Measurements from ENCODE around the gene ANKRD9.
"Not testable (repeated sequence)": the region's sequence is repeated elsewhere in the genome, so short reads cannot be mapped to it uniquely, and the experiment has no call there.

ANKRD9 gene, protein sequence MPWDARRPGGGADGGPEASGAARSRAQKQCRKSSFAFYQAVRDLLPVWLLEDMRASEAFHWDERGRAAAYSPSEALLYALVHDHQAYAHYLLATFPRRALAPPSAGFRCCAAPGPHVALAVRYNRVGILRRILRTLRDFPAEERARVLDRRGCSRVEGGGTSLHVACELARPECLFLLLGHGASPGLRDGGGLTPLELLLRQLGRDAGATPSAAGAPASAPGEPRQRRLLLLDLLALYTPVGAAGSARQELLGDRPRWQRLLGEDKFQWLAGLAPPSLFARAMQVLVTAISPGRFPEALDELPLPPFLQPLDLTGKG

DNA sequence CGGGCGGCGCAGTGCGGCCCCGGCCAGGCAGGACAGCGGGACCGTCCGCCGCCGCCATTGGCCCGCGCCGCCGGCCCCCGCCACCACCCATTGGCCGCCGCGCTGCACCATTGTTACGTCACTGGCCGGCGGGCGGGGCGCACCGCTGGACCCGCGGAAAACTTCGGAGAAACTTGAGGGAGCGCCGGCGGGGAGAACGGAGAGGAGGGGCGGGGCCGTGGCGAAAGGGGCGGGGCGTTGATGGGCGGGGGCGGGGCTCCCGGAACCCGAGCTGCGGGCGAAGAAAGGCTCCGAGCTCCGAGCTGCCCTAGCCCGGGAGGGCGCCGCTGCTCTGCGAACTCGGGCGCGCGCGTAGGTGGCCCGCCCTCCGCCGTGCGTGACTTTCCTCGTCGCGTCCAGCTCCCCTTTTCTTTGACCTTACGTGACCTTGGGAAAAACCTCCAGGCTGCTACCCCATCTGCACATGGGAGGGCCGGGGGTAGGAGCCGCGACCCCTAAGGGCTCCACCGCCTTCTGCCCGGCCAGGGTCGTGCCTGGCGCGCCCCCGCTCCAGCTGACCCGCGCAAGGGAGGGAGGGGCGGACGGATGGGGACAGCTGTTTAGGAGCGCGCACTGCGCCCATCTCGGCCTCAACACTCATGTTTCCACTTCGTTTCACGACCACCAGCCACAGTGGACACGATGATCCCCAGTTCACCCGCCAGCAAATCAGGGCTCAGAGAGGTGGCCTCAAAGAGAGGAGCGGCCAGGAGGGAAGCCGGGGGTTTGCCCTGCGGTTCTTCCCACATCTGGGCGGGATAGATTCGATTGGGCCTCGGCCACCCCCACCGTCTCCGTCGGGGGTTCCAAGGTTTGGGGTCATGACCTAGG lies at the start of gene ANKRD9:
Gene ANKRD9, minus strand, starts transcription at position 31 of the 870 bp plus-strand sequence. CDS start 1,887 bp downstream, outside the sequence.
- DNase-seq: no peak

DNA sequence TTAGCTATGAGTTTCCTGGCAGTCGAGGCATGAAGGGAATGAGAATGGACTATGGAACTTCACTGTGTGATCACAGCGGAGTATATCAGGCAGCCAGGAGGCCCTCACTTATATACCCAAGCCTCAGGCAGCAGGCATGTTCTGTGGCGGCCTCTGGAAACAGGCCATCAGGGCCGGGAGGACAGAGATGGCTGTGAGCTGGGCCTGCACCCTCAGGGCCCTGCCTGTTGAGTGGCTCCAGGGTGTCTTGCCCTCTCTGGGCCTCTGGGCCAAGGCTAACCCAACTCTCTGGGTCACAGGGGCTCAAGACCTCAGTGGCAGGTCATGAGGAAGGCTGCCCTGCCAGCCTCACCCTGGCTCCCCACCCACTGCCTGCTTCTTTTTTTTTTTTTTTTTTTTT lies 49.0 kb upstream of the ANKRD9 start:
- DNase-seq: no peak

DNA sequence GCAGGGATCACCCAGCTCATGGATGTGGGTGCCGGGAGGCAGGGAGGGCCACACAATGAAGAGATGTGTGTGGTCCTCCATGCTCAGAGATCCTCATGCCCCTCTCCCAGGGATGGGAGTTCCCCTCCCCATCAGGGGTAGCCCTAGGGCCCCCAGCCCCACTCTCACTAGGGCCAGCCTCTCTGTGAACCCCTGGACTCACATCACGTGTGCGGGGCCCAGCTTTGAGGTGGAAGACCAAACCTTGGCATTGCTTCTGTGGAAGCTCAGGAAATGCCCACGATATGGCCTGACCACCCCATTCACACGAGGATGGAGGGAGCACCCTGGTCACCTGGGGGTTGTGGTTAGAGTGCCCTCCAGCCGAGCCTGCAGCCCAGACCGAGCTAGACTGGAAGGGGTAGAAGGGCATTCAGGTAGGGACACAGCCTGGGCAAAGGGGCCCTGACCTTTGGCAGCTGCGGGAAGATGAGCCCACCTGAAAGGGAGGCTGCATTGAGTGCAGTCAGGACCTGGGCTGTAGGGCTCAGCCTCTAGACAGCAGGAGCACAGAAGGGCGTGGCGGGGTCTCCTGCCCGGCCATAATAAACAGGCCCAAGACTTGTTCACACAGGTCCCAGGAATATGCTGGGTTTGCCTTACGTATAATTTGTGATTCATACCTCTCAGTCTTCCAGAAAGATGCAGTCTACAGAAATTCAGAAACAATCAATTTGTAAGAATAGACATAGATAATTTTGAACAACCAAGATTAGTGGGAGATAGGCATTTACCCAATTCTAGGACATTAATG lies 48.1 kb upstream of the ANKRD9 start:
- DNase-seq: no peak

GRCh38 chr14:102556098-102556677 lies 46.6 kb upstream of the ANKRD9 start:
- no peak for DNase-seq

DNA sequence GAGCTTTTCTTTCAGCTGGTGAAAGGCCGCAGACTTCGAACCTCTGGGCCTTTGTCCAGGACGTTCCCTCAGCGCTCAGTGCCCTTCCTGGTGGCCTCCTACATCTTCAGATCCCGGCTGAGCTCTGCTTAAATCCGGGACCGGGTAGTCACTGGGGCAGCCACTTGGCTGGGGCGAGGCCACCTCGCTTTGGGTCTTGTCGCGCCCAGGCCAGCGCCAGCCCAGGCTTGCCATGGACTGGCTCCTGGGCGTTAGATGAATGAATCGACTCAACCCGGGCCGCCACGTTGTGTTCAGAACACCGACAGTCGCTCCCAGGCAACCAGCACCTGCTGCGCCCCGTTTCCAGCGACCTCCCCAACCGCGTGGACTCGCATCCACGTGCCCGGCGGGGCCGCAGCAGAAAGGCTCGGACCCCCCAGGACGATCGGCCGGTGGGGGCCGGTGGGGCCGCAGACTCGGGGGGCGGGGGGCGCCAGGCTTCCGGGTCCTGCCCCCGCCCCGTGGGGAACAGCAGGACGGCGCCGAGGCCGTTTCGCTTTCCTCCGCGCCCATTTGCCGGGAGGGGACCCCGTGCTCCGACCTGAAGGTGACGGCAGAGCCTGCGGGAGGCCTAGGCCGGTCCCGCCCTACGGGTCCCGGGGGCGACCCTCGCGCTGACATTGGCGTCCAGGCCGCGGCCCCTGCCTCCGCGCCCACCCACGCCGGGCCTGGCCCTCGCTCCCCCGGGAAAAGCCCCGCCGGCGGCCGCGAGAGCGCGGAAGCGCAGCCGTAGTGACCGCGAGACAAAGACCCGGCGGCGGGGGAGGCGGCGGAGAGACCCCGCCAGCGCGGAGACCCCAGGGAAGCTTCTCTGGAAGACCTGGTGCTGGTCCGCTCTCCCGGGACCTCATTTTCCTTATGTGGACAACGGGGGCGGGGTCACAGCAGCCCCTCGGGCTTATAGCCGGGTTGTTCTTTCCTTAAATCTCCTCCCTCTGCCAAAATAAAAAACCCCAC lies 45.5 kb upstream of the ANKRD9 start:
- no peak for DNase-seq

DNA sequence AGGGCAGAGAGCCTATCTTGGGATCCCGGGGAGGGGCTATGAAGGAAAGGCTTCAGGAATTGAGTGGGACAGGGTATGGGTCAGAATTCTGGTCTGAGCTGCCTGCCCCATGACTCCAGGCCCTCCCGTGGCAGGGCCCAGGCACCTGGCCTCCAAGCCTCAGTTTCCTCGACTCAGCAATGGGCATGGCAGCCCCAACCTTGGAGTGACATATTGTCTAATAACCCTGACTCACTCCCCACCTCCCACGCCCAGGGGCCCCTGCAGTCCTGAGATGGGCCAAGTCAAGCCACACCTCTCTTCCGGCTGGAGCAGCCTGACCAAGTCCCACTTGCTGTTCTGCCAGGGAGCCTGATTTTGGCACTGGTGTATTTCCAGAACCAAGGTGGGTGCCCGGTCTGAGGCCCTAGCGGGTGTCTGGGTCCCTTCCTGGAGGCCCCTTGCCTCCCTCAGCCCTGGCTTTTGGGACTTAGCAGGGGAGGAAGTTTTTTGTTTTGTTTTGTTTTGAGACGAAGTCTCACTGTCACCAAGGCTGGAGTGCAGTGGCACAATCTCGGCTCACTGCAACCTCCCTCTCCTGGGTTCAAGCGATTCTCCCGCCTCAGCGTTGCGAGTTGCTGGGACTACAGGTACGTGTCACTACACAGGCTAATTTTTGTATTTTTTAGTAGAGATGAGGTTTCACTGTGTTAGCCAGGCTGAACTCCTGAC lies 42.6 kb upstream of the ANKRD9 start:
- DNase-seq: no peak

GRCh38 chr14:102550927-102551401 lies 41.4 kb upstream of the ANKRD9 start:
- not testable (repeated sequence) for DNase-seq

DNA sequence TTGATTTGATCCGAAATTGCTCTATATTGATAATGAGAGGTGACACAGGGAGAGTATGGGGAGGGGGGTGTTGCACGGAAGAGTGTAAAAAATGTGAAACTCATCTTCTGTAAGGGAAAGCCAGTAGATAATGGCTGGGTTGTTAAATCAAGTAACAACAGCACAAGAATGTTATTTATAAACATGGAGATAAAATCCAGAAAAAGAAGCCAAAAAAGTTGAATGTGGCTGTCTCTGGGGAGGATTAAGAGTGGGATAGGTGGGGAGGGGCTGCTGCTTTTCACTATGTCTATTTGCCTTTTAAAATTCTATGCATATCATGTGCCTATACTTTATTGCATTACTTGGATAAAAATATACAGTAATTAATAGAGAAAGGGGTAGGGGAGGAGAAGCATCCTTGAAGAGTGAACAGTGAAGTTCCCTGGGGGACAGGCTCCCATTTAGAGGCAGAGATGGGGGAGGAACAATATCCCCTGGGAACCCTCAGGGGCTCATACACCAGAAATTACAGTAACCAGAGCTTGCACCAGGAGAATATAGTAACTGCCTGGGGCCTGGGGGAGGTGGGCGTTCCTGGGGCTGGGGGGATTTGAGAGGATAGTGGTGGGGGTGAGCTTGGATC lies 39.2 kb upstream of the ANKRD9 start:
- DNase-seq: no peak

- no peak for DNase-seq
These were observed 36.1 kb upstream of the ANKRD9 start for GRCh38 chr14:102545461-102546265.

DNA sequence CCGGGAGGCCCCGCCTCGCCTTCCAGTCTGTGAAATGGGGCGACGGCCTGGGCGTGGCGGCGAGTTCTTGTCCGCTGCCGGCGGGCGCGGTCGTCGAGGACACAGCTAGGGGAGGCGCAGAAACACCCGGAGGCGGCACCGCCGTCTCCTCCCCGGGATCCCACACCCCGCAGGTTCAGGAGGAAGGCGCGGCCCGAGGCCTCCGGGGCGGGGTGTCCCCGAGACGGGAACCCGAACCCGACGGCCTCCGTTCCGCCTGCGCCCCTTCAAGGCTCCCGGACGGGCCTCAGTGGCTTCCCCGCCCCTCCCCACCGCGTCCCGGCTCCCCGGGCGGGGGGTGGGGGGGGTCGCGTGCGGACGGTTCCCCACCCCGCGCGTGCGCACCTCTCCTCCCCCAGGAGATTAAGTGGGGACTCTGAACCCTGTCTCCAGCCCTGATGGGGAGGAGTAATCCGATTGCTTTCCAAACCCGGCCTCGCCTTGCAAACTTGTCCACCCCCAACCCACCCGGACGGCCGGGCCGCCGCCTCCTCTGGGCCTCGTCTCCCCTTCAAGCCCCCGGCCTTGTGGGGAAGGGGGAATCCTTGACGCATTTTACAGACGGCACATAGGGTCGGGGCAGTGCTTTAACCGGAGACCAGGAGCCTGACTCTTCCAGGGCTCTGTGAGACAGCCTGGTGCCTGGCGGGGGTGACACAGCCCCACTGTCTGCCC lies 35.3 kb upstream of the ANKRD9 start:
- no peak for DNase-seq

DNA sequence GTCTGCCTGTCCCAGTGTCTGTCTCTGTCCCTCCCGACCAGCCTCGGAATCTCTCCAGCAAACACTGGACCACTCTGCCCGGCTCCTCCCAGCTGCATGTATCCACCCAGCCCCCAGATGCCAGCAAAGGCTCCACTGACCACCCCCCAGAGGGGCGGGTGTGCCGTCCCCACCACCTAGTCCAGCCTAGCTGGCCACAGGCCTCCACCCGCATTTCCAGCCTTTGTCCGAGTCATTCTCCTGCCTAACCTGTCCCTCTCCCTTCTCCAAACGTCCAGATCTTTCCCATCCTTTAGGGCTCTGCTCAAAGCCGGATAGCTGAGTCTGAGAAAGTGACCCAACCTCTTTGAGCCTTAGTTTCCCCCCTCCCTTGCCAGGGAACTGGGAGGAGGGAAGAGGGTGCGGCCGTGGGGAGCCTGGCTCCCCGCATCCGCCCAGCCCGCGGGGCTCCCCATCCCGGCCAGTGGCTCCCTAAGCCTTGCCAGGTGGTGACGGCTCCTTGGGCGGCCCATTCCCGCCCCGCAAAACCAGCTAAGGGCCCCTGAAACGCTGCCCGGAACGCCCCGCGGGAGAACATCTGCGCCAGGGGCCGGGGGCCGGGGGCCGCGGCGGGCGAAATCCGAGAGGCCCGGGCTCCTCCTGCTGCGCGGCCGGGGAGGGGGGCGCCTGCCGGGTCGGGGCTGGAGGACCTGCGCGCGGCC lies 34.6 kb upstream of the ANKRD9 start:
- no peak for DNase-seq

GRCh38 chr14:102541771-102542170 lies 32.2 kb upstream of the ANKRD9 start:
- DNase-seq: no peak

DNA sequence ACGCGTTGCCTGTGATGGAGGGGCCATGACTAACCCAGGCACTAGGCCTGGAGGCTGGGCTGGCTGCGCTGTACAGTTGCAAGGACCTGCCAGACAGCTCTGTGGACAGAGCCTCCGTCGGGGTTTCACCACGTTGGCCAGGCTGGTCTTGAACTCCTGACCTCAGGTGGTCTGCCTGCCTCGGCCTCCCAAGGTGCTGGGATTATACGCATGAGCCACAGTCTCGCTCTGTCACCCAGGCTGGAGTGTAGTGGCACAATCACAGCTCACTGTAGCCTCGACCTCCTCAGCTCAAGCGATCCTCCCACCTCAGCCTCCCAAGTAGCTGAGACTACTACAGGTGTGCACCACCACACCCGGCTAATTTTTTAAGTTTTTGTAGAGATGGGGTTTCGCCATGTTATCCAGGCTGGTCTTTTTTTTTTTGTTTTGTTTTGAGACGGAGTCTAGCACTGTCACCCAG lies 31.5 kb upstream of the ANKRD9 start:
- not testable (repeated sequence) for DNase-seq

GRCh38 chr14:102540315-102541028 lies 30.9 kb upstream of the ANKRD9 start:
- no peak for DNase-seq

GRCh38 chr14:102539544-102540314 lies 30.2 kb upstream of the ANKRD9 start:
- DNase-seq: no peak

Measured in cerebellar nuclear complex (tissue), 1 donor.